Measurements from ENCODE around the gene CD52. TPM values are rescaled to one million over a fixed set of nuclear protein-coding genes. Genes with fewer than 3 reads are reported as not detected.
A peak's percentile ranks its signal among the peaks of the same experiment; 100 is the strongest.

CD52 gene
- total and polyA plus RNA-seq, 9 donors: 1.1 to 3.8 (median 2.1) TPM

DNA sequence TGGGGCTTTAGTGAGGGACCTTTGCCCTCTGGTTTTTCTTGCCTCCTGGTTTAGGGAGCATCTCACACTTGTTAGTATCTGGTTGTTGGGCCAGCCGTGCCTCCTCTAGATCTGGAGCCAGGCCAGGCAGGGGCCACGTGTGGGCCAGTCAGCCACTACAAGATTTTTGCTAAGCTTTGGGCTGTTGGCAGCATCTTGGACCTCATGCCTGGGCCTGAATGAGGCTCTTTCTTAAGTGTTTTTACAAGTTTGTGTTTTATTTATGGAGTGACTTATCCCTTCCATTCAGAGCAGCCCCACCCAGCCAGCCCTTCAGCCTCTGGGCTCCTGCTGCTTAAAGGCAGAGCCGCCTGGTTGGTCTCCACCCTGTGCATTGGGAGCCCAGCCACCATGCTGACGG lies 39.5 kb upstream of the CD52 start:
- 27% methylated on average over 2 of the region's 4 CpGs for WGBS (ENCODE audit: insufficient coverage)

GRCh38 chr1:26278724-26279455 lies 38.9 kb upstream of the CD52 start:
- H3K4me1 ChIP-seq (ENCODE audit: control insufficient read depth, insufficient read depth, low read length): peaks cover 62% of the 10 kb centered on the region
- DNase-seq: peak; percentile 79

More for the DNA sequence above, 39.5 kb upstream of the CD52 start:
- no peak overlapping the region for H3K4me3 ChIP-seq (ENCODE audit: low read length)
- no peaks in the 10 kb centered on the region for H3K27me3 ChIP-seq (ENCODE audit: control insufficient read depth, insufficient read depth, low read length)
- H3K4me1 ChIP-seq (ENCODE audit: control insufficient read depth, insufficient read depth, low read length): peaks cover 62% of the 10 kb centered on the region
- H3K36me3 ChIP-seq (ENCODE audit: control insufficient read depth, insufficient read depth, low read length): peaks cover 35% of the 10 kb centered on the region
- DNase-seq: peak; percentile 36
- peak overlapping the region; percentile 7 for H3K27ac ChIP-seq (ENCODE audit: low read length)
- no peaks in the 10 kb centered on the region for H3K9me3 ChIP-seq (replicated peaks; ENCODE audit: control insufficient read depth, low read depth, low read length)

DNA sequence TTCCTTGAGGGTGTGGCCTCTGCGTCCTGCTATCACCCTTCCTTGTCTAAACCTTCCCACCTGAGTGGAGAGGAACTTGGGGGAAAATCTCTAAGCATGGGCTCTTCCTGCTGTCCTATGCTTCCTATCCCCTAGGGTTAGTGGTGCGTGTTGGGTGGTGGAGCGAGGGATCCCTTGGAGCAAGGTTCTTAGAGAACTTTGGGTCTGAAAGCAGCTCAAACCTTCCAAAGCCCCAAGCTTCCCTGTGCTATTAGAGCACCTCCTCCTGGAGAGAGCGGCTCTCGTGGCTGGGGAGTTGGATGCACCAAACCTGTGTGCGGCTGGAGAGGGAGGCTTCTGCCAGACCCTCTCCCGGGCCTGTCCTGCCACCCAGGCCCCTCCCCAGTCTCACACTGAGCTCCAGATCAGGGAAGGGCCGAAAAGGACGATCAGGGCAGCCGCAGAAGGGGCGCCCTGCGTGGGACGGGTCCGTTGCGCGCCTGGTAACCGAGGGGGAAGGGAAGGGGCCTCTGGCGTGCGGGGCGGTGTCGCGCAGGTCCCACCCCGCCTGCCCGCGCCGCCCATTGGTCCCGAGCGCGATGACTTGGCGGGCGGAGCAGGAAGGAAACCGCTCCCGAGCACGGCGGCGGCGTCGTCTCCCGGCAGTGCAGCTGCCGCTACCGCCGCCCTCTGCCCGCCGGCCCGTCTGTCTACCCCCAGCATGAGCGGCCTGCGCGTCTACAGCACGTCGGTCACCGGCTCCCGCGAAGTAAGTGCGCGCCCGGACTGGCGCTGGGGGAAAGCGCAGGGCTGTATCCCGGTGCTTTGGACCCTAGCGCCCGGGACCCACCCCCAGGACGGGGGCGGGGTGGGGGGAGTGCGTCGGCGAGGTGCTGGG lies 38.1 kb upstream of the CD52 start, which contains the start of gene SH3BGRL3:
SH3BGRL3 (plus strand) TSS at position 631 of the 877 bp plus-strand sequence; CDS start at position 701, 70 bp downstream.
- Histone ChIP-seq H3K4me3 (ENCODE audit: low read length) (peak within 1 kb of the TSS; percentile 91), H3K9me3 (replicated peaks; ENCODE audit: control insufficient read depth, low read depth, low read length) (no peaks in the 10 kb centered on the region), H3K27ac (ENCODE audit: low read length) (peak within 1 kb of the TSS; percentile 95), H3K27me3 (ENCODE audit: control insufficient read depth, insufficient read depth, low read length) (no peaks in the 10 kb centered on the region), H3K4me1 (ENCODE audit: control insufficient read depth, insufficient read depth, low read length) (peaks cover 65% of the 10 kb centered on the region), H3K36me3 (ENCODE audit: control insufficient read depth, insufficient read depth, low read length) (peaks cover 38% of the 10 kb centered on the region)
- peak; percentile 94 for DNase-seq
- WGBS (ENCODE audit: insufficient coverage): under 1% methylated on average over 55 of the region's 66 CpGs

More at GRCh38 chr1:26278724-26279455, 38.9 kb upstream of the CD52 start:
- no peaks in the 10 kb centered on the region for H3K9me3 ChIP-seq (replicated peaks; ENCODE audit: control insufficient read depth, low read depth, low read length)
- peak overlapping the region; percentile 95 for H3K27ac ChIP-seq (ENCODE audit: low read length)
- WGBS (ENCODE audit: insufficient coverage): 52% methylated on average over 6 of the region's 9 CpGs
- H3K36me3 ChIP-seq (ENCODE audit: control insufficient read depth, insufficient read depth, low read length): peaks cover 36% of the 10 kb centered on the region
- peak overlapping the region; percentile 91 for H3K4me3 ChIP-seq (ENCODE audit: low read length)
- H3K27me3 ChIP-seq (ENCODE audit: control insufficient read depth, insufficient read depth, low read length): no peaks in the 10 kb centered on the region

GRCh38 chr1:26280333-26281042 lies 37.3 kb upstream of the CD52 start:
- Histone ChIP-seq H3K27ac (ENCODE audit: low read length) (peak overlapping the region; percentile 91), H3K4me1 (ENCODE audit: control insufficient read depth, insufficient read depth, low read length) (peaks cover 68% of the 10 kb centered on the region), H3K9me3 (replicated peaks; ENCODE audit: control insufficient read depth, low read depth, low read length) (no peaks in the 10 kb centered on the region), H3K36me3 (ENCODE audit: control insufficient read depth, insufficient read depth, low read length) (peaks cover 34% of the 10 kb centered on the region), H3K27me3 (ENCODE audit: control insufficient read depth, insufficient read depth, low read length) (no peaks in the 10 kb centered on the region), H3K4me3 (ENCODE audit: low read length) (peak overlapping the region; percentile 91)
- 19% methylated on average over 15 of the region's 20 CpGs for WGBS (ENCODE audit: insufficient coverage)
- DNase-seq: peak; percentile 36

DNA sequence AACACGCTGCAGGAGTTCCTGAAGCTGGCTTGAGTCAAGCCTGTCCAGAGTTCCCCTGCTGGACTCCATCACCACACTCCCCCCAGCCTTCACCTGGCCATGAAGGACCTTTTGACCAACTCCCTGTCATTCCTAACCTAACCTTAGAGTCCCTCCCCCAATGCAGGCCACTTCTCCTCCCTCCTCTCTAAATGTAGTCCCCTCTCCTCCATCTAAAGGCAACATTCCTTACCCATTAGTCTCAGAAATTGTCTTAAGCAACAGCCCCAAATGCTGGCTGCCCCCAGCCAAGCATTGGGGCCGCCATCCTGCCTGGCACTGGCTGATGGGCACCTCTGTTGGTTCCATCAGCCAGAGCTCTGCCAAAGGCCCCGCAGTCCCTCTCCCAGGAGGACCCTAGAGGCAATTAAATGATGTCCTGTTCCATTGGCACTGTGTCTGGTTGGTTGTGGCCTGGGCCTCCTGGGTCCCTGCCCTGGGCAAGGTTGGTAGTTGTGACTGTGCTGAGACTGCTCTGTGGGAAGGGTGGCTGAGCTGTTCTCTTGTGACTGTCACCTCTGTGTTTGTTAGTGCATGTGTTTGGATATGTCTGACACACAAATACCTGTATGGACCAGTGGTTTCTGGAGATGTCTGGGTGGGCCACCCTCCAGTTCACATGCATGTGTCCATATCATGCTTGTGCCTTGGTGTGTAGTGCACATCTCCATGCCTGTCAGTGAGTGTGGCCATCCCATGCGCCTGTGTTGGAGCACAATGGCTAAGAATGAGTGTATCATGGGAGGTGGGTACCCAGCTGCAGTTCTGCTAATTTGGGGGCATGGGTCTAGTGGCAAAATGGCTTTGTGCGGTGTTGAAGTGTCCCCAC lies 36.4 kb upstream of the CD52 start:
- H3K9me3 ChIP-seq (replicated peaks; ENCODE audit: control insufficient read depth, low read depth, low read length): no peaks in the 10 kb centered on the region
- H3K4me3 ChIP-seq (ENCODE audit: low read length): no peak overlapping the region
- H3K27me3 ChIP-seq (ENCODE audit: control insufficient read depth, insufficient read depth, low read length): no peaks in the 10 kb centered on the region
- no peak for DNase-seq
- peaks cover 34% of the 10 kb centered on the region for H3K36me3 ChIP-seq (ENCODE audit: control insufficient read depth, insufficient read depth, low read length)
- H3K4me1 ChIP-seq (ENCODE audit: control insufficient read depth, insufficient read depth, low read length): peaks cover 64% of the 10 kb centered on the region
- 82% methylated on average over 4 of the region's 5 CpGs for WGBS (ENCODE audit: insufficient coverage)
- peak overlapping the region; percentile 78 for H3K27ac ChIP-seq (ENCODE audit: low read length)

DNA sequence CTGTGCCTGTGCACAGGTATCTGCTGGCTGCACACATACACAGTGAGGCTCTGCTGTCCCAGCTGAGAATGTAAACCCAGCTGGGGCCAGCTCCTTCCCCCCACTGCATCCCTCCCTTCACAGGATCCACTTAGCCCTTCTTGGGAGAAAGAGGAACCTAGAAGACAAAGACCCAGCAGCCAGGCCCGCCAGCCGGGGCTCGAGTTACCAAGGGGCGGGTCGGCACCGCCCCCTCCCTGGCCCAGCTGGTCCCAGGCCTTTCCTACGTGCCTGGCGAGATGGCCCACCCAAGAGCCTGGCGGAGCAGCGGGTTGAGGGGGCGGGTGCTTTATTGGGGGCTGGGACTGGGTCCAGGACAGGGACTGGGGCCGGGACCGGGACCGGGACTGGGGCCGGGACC lies 35.8 kb upstream of the CD52 start:
- Histone ChIP-seq H3K36me3 (ENCODE audit: control insufficient read depth, insufficient read depth, low read length) (peaks cover 27% of the 10 kb centered on the region), H3K9me3 (replicated peaks; ENCODE audit: control insufficient read depth, low read depth, low read length) (no peaks in the 10 kb centered on the region), H3K27ac (ENCODE audit: low read length) (peak overlapping the region; percentile 78), H3K4me1 (ENCODE audit: control insufficient read depth, insufficient read depth, low read length) (peaks cover 66% of the 10 kb centered on the region), H3K4me3 (ENCODE audit: low read length) (no peak overlapping the region), H3K27me3 (ENCODE audit: control insufficient read depth, insufficient read depth, low read length) (no peaks in the 10 kb centered on the region)
- DNase-seq: peak; percentile 62
- WGBS (ENCODE audit: insufficient coverage): 4% methylated on average over 14 of the region's 15 CpGs

DNA sequence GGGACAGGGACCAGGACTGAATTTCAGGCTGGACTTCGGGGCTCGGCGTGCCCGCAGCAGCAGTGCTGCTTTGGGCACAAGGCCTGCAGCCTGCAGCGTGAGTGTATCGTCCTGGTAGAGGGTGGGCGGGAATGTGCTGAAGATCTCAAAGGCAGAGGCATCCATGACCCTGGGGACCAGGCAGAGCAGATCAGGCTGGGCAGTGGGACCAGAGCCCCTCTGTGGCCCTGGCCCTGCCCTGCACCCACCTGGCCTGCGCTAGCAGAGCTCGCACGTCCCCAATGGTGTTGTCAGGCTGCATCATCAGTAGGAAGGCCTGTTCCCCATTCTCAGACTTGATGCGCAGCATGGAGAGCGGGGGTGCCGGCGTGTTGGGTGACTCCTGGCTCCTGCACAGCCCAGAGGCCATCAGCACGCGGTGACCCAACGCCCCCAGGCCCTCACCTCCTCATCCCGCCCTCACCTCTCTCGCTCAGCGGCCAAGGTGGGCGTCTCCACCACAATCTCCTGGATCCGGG lies 35.3 kb upstream of the CD52 start:
- H3K36me3 ChIP-seq (ENCODE audit: control insufficient read depth, insufficient read depth, low read length): peaks cover 22% of the 10 kb centered on the region
- DNase-seq: no peak
- H3K27ac ChIP-seq (ENCODE audit: low read length): peak overlapping the region; percentile 55
- no peaks in the 10 kb centered on the region for H3K9me3 ChIP-seq (replicated peaks; ENCODE audit: control insufficient read depth, low read depth, low read length)
- WGBS (ENCODE audit: insufficient coverage): 65% methylated on average over 17 of the region's 22 CpGs
- no peaks in the 10 kb centered on the region for H3K27me3 ChIP-seq (ENCODE audit: control insufficient read depth, insufficient read depth, low read length)
- H3K4me3 ChIP-seq (ENCODE audit: low read length): no peak overlapping the region
- peaks cover 71% of the 10 kb centered on the region for H3K4me1 ChIP-seq (ENCODE audit: control insufficient read depth, insufficient read depth, low read length)

- H3K27me3 ChIP-seq (ENCODE audit: control insufficient read depth, insufficient read depth, low read length): no peaks in the 10 kb centered on the region
- peaks cover 73% of the 10 kb centered on the region for H3K4me1 ChIP-seq (ENCODE audit: control insufficient read depth, insufficient read depth, low read length)
- WGBS (ENCODE audit: insufficient coverage): 73% methylated on average over 4 of the region's 4 CpGs
- H3K27ac ChIP-seq (ENCODE audit: low read length): no peak overlapping the region
- H3K4me3 ChIP-seq (ENCODE audit: low read length): no peak overlapping the region
- DNase-seq: no peak
- H3K9me3 ChIP-seq (replicated peaks; ENCODE audit: control insufficient read depth, low read depth, low read length): no peaks in the 10 kb centered on the region
- peaks cover 13% of the 10 kb centered on the region for H3K36me3 ChIP-seq (ENCODE audit: control insufficient read depth, insufficient read depth, low read length)
These were observed 34.4 kb upstream of the CD52 start for GRCh38 chr1:26283279-26283853.
